ENCODE measurements around the gene SRSF8. TPM values are rescaled to one million over a fixed set of nuclear protein-coding genes. Genes with fewer than 3 reads are reported as not detected.

The SRSF8 gene
- total and polyA plus RNA-seq, 9 of the 15 experiments (the other 6 are each of a cell fraction or from before 2014, with no cell fraction given) = 18.0 to 53.4 (median 27.9) TPM

- BruUV-seq (replicated peaks) = no TSS peak
- H3K4me2 ChIP-seq (ENCODE audit: insufficient read depth, low read length) = no peak overlapping the region
- ChIA-PET POLR2A (interaction anchor here (0.6 kb wide), 1 partner anchor 93 kb away, joined by 3 read pairs; no protein-coding TSS in a partner anchor), CTCF (ENCODE audit: low intra/inter-chr PET ratio) (no interaction called here)
- no peak overlapping the region for H3K4me3 ChIP-seq
- H3K79me2 ChIP-seq (ENCODE audit: control insufficient read depth, insufficient read depth, low read length) = no peaks in the 10 kb centered on the region
- no peak for FAIRE-seq
- H3K27me3 ChIP-seq (ENCODE audit: control insufficient read depth in 2 of 2, insufficient read depth in 2 of 2, low read length in 2 of 2) = no peaks in the 10 kb centered on the region
- H3K9me1 ChIP-seq (ENCODE audit: control insufficient read depth, insufficient read depth, low read length) = no peaks in the 10 kb centered on the region
- TF ChIP-seq, protein P1, sequence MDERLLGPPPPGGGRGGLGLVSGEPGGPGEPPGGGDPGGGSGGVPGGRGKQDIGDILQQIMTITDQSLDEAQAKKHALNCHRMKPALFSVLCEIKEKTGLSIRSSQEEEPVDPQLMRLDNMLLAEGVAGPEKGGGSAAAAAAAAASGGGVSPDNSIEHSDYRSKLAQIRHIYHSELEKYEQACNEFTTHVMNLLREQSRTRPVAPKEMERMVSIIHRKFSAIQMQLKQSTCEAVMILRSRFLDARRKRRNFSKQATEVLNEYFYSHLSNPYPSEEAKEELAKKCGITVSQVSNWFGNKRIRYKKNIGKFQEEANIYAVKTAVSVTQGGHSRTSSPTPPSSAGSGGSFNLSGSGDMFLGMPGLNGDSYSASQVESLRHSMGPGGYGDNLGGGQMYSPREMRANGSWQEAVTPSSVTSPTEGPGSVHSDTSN (CRISPR knock-in tag; IDR thresholded peaks at IDR 0.05; ENCODE audit: low read depth) = no peak
- TF ChIP-seq, protein P1 (tag; conservative IDR thresholded peaks at IDR 0.05; ENCODE audit: low read depth) = peak; percentile 40; the same call in 1 of the 2 replicates
- TF ChIP-seq MEIS2 (IDR thresholded peaks at IDR 0.05; ENCODE audit: partially characterized antibody) = peak; percentile 51
- TF ChIP-seq RBM17 (IDR thresholded peaks at IDR 0.05; ENCODE audit: borderline replicate concordance, low read depth, low read length) = no peak
- 4% methylated on average over 2 of the region's 3 CpGs for WGBS (ENCODE audit: insufficient coverage, low coverage, missing lambda C conversion rate)
- no peaks in the 10 kb centered on the region for H3K9me3 ChIP-seq (replicated peaks; ENCODE audit: control insufficient read depth, insufficient read depth, low read depth, low read length)
- no peaks in the 10 kb centered on the region for H4K20me1 ChIP-seq (replicated peaks; ENCODE audit: control insufficient read depth, insufficient read depth, low read length)
- H3K4me1 ChIP-seq (replicated peaks in 1 of 2; ENCODE audit: control insufficient read depth in 2 of 2, insufficient read depth in 2 of 2, low read length in 2 of 2) = no peaks in the 10 kb centered on the region; a peak in 1 of 5 replicates
- no peak for DNase-seq (ENCODE audit: extremely low read depth in 1 of 4, low spot score in 3 of 4)
- H3K36me3 ChIP-seq (ENCODE audit: control insufficient read depth, insufficient read depth, low read length) = no peaks in the 10 kb centered on the region
- no peak overlapping the region for H3K9ac ChIP-seq (ENCODE audit: insufficient read depth in 1 of 2, low read depth in 2 of 2, low read length in 2 of 2)
- in situ Hi-C loops (cut with MboI) (no loop called here), intact Hi-C loops (cut with micrococcal nuclease) (no loop called here)
- 0 out of 2 replicates have a peak overlapping the region, but pooled peaks have one; percentile 19 for H2AFZ ChIP-seq (ENCODE audit: low read depth, low read length)
- no peak overlapping the region for H3K27ac ChIP-seq (ENCODE audit: extremely low read depth, low read depth, low read length)
- no peak for ATAC-seq
These were observed 38.4 kb upstream of the SRSF8 start for GRCh38 chr11:95028357-95028756.
